ENCODE results near the gene PDLIM7. TPM values are rescaled to one million over a fixed set of nuclear protein-coding genes. Genes with fewer than 3 reads are reported as not detected.

The PDLIM7 gene
- total and polyA plus RNA-seq, 2 of the 8 experiments (the other 6 are each of a cell fraction or from before 2014, with no cell fraction given): 67.3 to 94.2 TPM

GRCh38 chr5:177474846-177475562 lies 22.4 kb downstream of the PDLIM7 start:
- no peak overlapping the region for H3K27ac ChIP-seq (ENCODE audit: low read depth, low read length)

More at GRCh38 chr5:177474846-177475562, 22.4 kb downstream of the PDLIM7 start:
- no peak overlapping the region for H3K4me3 ChIP-seq (ENCODE audit: extremely low read depth in 1 of 4, insufficient read depth in 2 of 4, low read depth in 3 of 4, low read length in 4 of 4)
- H3K56ac ChIP-seq (replicated peaks; ENCODE audit: insufficient read length, low read depth, low read length): no peak overlapping the region
- no peak overlapping the region for H3K23ac ChIP-seq (ENCODE audit: insufficient read length)
- H3K79me2 ChIP-seq (ENCODE audit: control insufficient read depth in 1 of 2, insufficient read depth in 2 of 2, low read length in 2 of 2): peaks cover 14 to 27% of the 10 kb centered on the region in 2 experiments
- H4K5ac ChIP-seq (ENCODE audit: insufficient read length, low read depth, low read length): no peak overlapping the region
- peaks cover 12% of the 10 kb centered on the region for H3K79me1 ChIP-seq (ENCODE audit: low read depth, low read length)
- H2BK12ac ChIP-seq (ENCODE audit: low read depth, low read length): peak overlapping the region; percentile 87; the same call in 1 of the 2 replicates
- no peak overlapping the region for H3K14ac ChIP-seq (ENCODE audit: insufficient read length)
- H4K91ac ChIP-seq (replicated peaks; ENCODE audit: insufficient read length, low read length): no peak overlapping the region
- H2AK5ac ChIP-seq (ENCODE audit: low read depth, low read length): peak overlapping the region; percentile 88; the same call in 1 of the 2 replicates
- WGBS, 2 experiments (ENCODE audit: extremely low coverage in 1 of 2, insufficient coverage in 1 of 2, insufficient read length in 1 of 2, insufficient replicate concordance in 2 of 2, low coverage in 1 of 2, low lambda C conversion rate in 2 of 2, missing lambda C conversion rate in 1 of 2): 88% methylated on average over 2 of the region's 4 CpGs; no CpG with 5 or more reads in 1 of the 2 experiments
- no peak overlapping the region for H3K4ac ChIP-seq (replicated peaks; ENCODE audit: insufficient read length, low read depth, low read length)
- FAIRE-seq: no peak
- TF ChIP-seq CBX5 (IDR thresholded peaks at IDR 0.05; ENCODE audit: low read depth, low read length): no peak
- peaks cover 3% of the 10 kb centered on the region for H3K23me2 ChIP-seq (ENCODE audit: low read depth, low read length)
- H3K9me3 ChIP-seq (ENCODE audit: insufficient read depth in 2 of 2, low read depth in 1 of 2, low read length in 1 of 2): no peaks in the 10 kb centered on the region
- H2AFZ ChIP-seq (ENCODE audit: low read length): no peak overlapping the region
- H2BK5ac ChIP-seq (ENCODE audit: low read depth, low read length): no peak overlapping the region
- CTCF ChIA-PET (ENCODE audit: partially characterized antibody): interaction anchor here (0.7 to 10.4 kb wide), 7 partner anchors 16 to 165 kb away, joined by 3 to 162 read pairs (median 7); partner anchors contain the start of gene PDLIM7
- H4K20me1 ChIP-seq (replicated peaks in 1 of 2; ENCODE audit: control insufficient read depth in 1 of 2, insufficient read depth in 2 of 2, low read length in 2 of 2): peaks cover 13 to 20% of the 10 kb centered on the region in 2 experiments
- DNase-seq (ENCODE audit: low read depth in 1 of 2, low spot score in 2 of 2): no peak
- H3K4me2 ChIP-seq (ENCODE audit: insufficient read depth in 1 of 2, low read depth in 2 of 2, low read length in 2 of 2): no peak overlapping the region; a peak in 1 of 4 replicates
- H3K36me3 ChIP-seq (ENCODE audit: control insufficient read depth in 2 of 4, insufficient read depth in 4 of 4, low read length in 3 of 4): peaks cover 3 to 18% (median 6%) of the 10 kb centered on the region in 4 experiments; a peak in 5 of 8 replicates
- H3K9ac ChIP-seq (replicated peaks in 1 of 4; ENCODE audit: extremely low read depth in 1 of 4, low read depth in 3 of 4, low read length in 3 of 4): no peak overlapping the region
- H3K18ac ChIP-seq (ENCODE audit: extremely low read depth, low read length): peak overlapping the region; percentile 60
- POLR2A ChIA-PET (ENCODE audit: partially characterized antibody): interaction anchor here (0.6 to 67.5 kb wide), 3 partner anchors 5 to 45 kb away, joined by 3 to 3349 read pairs (median 3349); partner anchors contain the start of genes DBN1, DOK3, PDLIM7 and PRR7
- H3K27me3 ChIP-seq (replicated peaks in 1 of 4; ENCODE audit: control insufficient read depth in 3 of 4, extremely low read depth in 1 of 4, insufficient read depth in 3 of 4, low read length in 3 of 4): no peaks in the 10 kb centered on the region
- no peak overlapping the region for H4K8ac ChIP-seq (ENCODE audit: extremely low read depth, insufficient read depth, low read length)
- peaks cover 11 to 40% (median 33%) of the 10 kb centered on the region in 4 experiments for H3K4me1 ChIP-seq (replicated peaks in 1 of 4; ENCODE audit: control insufficient read depth in 3 of 4, insufficient read depth in 4 of 4, low read length in 3 of 4)
- H2BK20ac ChIP-seq (ENCODE audit: low read length): peak overlapping the region; percentile 48; the same call in 1 of the 2 replicates
- no peak overlapping the region for H2BK120ac ChIP-seq (replicated peaks; ENCODE audit: low read depth, low read length)
- 0 out of 2 replicates have a peak overlapping the region, but pooled peaks have one; percentile 81 for H2BK15ac ChIP-seq (ENCODE audit: low read length)

Data from H1 (cell line).